Parathyroid adenoma (tissue), 2 donors: Measurements from ENCODE around the gene L3MBTL2.

Experiments
- H2AFZ ChIP-seq: fragments of 300-600 bp; sonication (generic); one replicate; pipeline ENCODE4 v1.7.0; 2017; ENCODE audit warnings: antibody characterized with exemption, mild to moderate bottlenecking
- H3K27ac ChIP-seq: fragments of 300-600 bp; sonication (generic); one replicate; pipeline ENCODE4 v1.7.0; 2017
- H3K27me3 ChIP-seq: fragments of 300-600 bp; sonication (generic); one replicate; pipeline ENCODE4 v1.7.0; 2017; ENCODE audit warnings: low read length; ENCODE audit not compliant: control insufficient read depth, insufficient read depth
- H3K36me3 ChIP-seq: fragments of 300-600 bp; sonication (generic); one replicate; pipeline ENCODE4 v1.7.0; 2017; ENCODE audit warnings: low read length; ENCODE audit not compliant: control insufficient read depth, insufficient read depth
- H3K4me1 ChIP-seq: fragments of 300-600 bp; sonication (generic); one replicate; pipeline ENCODE4 v1.7.0; 2017; ENCODE audit warnings: control low read depth
- H3K4me2 ChIP-seq: fragments of 300-600 bp; sonication (generic); one replicate; pipeline ENCODE4 v1.7.0; 2017; ENCODE audit warnings: low read length
- H3K4me3 ChIP-seq: fragments of 300-600 bp; sonication (generic); one replicate; pipeline ENCODE4 v1.7.0; 2017; ENCODE audit warnings: low read depth, low read length
- H3K79me2 ChIP-seq: fragments of 300-600 bp; sonication (generic); one replicate; pipeline ENCODE4 v1.7.0; 2017; ENCODE audit warnings: control low read depth
- H3K9ac ChIP-seq: fragments of 300-600 bp; sonication (generic); one replicate; pipeline ENCODE4 v1.7.0; 2017; ENCODE audit warnings: mild to moderate bottlenecking
- H3K9me3 ChIP-seq: fragments of 300-600 bp; sonication (generic); one replicate; pipeline ENCODE4 v1.7.0; 2017; ENCODE audit warnings: low read length; ENCODE audit not compliant: control insufficient read depth
- TF ChIP-seq, protein P1 (sequence below): fragments of 300-600 bp; sonication (generic); IDR thresholded peaks from one replicate; pipeline ENCODE4 v1.7.0; 2017; ENCODE audit warnings: antibody characterized with exemption, mild to moderate bottlenecking
- donor health status: primary hyperparathyroidism.

The L3MBTL2 gene

DNA sequence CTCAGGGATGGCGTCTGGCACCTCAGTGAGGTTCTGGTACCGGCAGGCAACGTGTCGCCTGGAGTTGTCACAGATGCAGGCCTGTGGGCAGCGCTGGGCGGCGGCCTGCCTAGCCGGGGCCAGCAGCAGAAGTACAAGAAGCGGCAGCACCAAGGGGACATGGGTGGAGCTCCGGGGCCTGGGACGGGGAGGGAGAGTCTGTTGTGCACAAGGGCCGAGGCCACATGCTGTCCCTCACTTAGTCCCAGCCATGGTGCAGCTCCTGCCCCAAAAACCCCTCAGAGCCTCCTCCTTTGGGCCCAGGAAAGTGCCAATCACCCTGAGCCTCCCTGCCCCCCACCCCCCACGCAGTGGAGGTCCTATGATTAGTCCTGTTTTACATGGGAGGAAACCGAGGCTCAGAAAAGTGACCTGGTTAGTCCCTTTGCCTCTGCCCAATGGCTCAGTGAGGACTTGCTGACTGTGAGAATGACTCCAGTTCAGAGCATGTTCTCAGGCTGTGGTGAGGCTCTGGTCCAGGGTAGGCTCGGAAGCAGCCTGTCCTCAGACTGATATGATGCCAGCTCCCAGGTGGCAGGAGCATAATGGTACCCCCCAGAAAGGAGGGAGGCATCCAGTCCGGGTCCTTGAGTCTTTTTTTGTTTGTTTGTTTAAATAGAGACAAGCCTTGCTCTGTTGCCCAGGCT lies 34.5 kb downstream of the L3MBTL2 start:
- Histone ChIP-seq H3K4me2 (no peak overlapping the region), H3K36me3 (no peaks in the 10 kb centered on the region), H3K27me3 (no peaks in the 10 kb centered on the region), H3K79me2 (no peaks in the 10 kb centered on the region), H3K27ac (no peak overlapping the region), H2AFZ (no peak overlapping the region), H3K4me3 (no peak overlapping the region), H3K4me1 (no peaks in the 10 kb centered on the region), H3K9me3 (no peaks in the 10 kb centered on the region), H3K9ac (no peak overlapping the region)
- TF ChIP-seq, protein P1, sequence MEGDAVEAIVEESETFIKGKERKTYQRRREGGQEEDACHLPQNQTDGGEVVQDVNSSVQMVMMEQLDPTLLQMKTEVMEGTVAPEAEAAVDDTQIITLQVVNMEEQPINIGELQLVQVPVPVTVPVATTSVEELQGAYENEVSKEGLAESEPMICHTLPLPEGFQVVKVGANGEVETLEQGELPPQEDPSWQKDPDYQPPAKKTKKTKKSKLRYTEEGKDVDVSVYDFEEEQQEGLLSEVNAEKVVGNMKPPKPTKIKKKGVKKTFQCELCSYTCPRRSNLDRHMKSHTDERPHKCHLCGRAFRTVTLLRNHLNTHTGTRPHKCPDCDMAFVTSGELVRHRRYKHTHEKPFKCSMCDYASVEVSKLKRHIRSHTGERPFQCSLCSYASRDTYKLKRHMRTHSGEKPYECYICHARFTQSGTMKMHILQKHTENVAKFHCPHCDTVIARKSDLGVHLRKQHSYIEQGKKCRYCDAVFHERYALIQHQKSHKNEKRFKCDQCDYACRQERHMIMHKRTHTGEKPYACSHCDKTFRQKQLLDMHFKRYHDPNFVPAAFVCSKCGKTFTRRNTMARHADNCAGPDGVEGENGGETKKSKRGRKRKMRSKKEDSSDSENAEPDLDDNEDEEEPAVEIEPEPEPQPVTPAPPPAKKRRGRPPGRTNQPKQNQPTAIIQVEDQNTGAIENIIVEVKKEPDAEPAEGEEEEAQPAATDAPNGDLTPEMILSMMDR: no peak

GRCh38 chr22:41240377-41241132 lies 35.4 kb downstream of the L3MBTL2 start, which contains the start of gene CHADL:
CHADL (minus strand) TSS chr22:41240931; CDS start chr22:41240881, 50 bp downstream.
- H3K4me3 ChIP-seq: no peak within 1 kb of the TSS
- no peak within 1 kb of the TSS for H3K9ac ChIP-seq
- no peaks in the 10 kb centered on the region for H3K9me3 ChIP-seq

GRCh38 chr22:41241133-41241676 lies 36.1 kb downstream of the L3MBTL2 start:
- Histone ChIP-seq H2AFZ (no peak overlapping the region), H3K4me1 (no peaks in the 10 kb centered on the region), H3K27ac (no peak overlapping the region), H3K79me2 (no peaks in the 10 kb centered on the region), H3K27me3 (no peaks in the 10 kb centered on the region), H3K4me3 (no peak overlapping the region), H3K9me3 (no peaks in the 10 kb centered on the region), H3K4me2 (no peak overlapping the region), H3K36me3 (no peaks in the 10 kb centered on the region), H3K9ac (no peak overlapping the region)
- TF ChIP-seq, protein P1: no peak

More at GRCh38 chr22:41240377-41241132, 35.4 kb downstream of the L3MBTL2 start, which contains the start of gene CHADL:
- TF ChIP-seq, protein P1: no peak
- Histone ChIP-seq H3K36me3 (no peaks in the 10 kb centered on the region), H2AFZ (no peak within 1 kb of the TSS), H3K4me1 (no peaks in the 10 kb centered on the region), H3K4me2 (no peak within 1 kb of the TSS), H3K27me3 (no peaks in the 10 kb centered on the region), H3K27ac (no peak within 1 kb of the TSS), H3K79me2 (no peaks in the 10 kb centered on the region)

GRCh38 chr22:41242396-41243117 lies 37.4 kb downstream of the L3MBTL2 start:
- Histone ChIP-seq H3K79me2 (no peaks in the 10 kb centered on the region), H3K27me3 (no peaks in the 10 kb centered on the region), H3K4me3 (no peak overlapping the region), H3K9me3 (no peaks in the 10 kb centered on the region), H3K4me2 (no peak overlapping the region), H2AFZ (no peak overlapping the region), H3K36me3 (no peaks in the 10 kb centered on the region), H3K9ac (no peak overlapping the region), H3K4me1 (no peaks in the 10 kb centered on the region), H3K27ac (no peak overlapping the region)
- TF ChIP-seq, protein P1: no peak
